GM23338 (cell line): ENCODE data around the gene NT5DC3.

Experiments used
- CREB1 ChIP-seq: fragments of 250-450 bp; sonication (Bioruptor Pico); IDR thresholded peaks from 2 replicates; pipeline ENCODE4 v1.5.0; 2020; ENCODE audit warnings: low read depth, mild to moderate bottlenecking, moderate library complexity
- EZH2 ChIP-seq: fragments of 200-600 bp; sonication (generic); IDR thresholded peaks from one replicate; pipeline ENCODE4 v1.8.0; 2017; ENCODE audit warnings: antibody characterized with exemption, mild to moderate bottlenecking, low read depth; ENCODE audit not compliant: unreplicated experiment
- EZH2phosphoT487 ChIP-seq: fragments of 200-600 bp; sonication (generic); IDR thresholded peaks from one replicate; pipeline ENCODE4 v1.8.1; 2018; ENCODE audit warnings: antibody characterized with exemption; ENCODE audit not compliant: unreplicated experiment
- JUNB ChIP-seq: IDR thresholded peaks from one replicate; pipeline ENCODE4 v1.6.1; 2016; ENCODE audit warnings: antibody characterized with exemption; ENCODE audit not compliant: unreplicated experiment
- NANOG ChIP-seq: IDR thresholded peaks from 2 replicates; pipeline ENCODE4 v1.6.1; 2016; ENCODE audit warnings: antibody characterized with exemption, borderline replicate concordance
- POLR2AphosphoS5 ChIP-seq: IDR thresholded peaks from 2 replicates; pipeline ENCODE4 v1.6.1; 2016; ENCODE audit warnings: antibody characterized with exemption, low read depth
- STAT1 ChIP-seq: IDR thresholded peaks from one replicate; pipeline ENCODE4 v1.6.1; 2016; ENCODE audit warnings: antibody characterized with exemption; ENCODE audit not compliant: unreplicated experiment
- TF ChIP-seq, protein P1 (sequence below), 2 experiments: fragments of 200-600 bp in 1 of 2; sonication (generic) in 1 of 2; conservative IDR thresholded peaks; 2 replicates each; pipeline versions ENCODE4 v1.5.1 to v1.6.1; 2016 to 2017; ENCODE audit warnings: antibody characterized with exemption in 2 of 2, low read depth in 2 of 2, mild to moderate bottlenecking in 2 of 2, moderate library complexity in 1 of 2
- TF ChIP-seq, protein P2 (sequence below): IDR thresholded peaks from one replicate; pipeline ENCODE4 v1.6.1; 2018; ENCODE audit warnings: antibody characterized with exemption; ENCODE audit not compliant: unreplicated experiment

DNA sequence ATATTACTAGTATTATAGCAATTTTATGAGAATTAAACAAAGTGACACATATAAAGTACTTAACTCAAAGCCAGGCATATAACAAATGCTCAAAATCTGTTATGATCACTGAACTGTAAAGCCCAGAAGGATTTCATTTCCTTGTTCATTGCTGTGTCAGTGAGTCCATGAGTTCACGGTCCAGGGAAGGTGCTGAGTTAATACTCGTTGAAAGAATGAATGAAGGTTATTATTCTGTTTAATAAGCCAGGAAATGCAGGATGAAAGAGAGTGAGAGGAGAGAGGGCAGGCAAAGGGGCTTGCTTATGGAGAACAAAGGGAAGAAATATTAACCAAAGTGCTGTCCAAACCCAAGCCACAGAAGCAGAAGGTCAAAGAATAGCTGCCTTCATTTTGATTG lies 40.2 kb upstream of the NT5DC3 start:
- TF ChIP-seq, protein P1, sequence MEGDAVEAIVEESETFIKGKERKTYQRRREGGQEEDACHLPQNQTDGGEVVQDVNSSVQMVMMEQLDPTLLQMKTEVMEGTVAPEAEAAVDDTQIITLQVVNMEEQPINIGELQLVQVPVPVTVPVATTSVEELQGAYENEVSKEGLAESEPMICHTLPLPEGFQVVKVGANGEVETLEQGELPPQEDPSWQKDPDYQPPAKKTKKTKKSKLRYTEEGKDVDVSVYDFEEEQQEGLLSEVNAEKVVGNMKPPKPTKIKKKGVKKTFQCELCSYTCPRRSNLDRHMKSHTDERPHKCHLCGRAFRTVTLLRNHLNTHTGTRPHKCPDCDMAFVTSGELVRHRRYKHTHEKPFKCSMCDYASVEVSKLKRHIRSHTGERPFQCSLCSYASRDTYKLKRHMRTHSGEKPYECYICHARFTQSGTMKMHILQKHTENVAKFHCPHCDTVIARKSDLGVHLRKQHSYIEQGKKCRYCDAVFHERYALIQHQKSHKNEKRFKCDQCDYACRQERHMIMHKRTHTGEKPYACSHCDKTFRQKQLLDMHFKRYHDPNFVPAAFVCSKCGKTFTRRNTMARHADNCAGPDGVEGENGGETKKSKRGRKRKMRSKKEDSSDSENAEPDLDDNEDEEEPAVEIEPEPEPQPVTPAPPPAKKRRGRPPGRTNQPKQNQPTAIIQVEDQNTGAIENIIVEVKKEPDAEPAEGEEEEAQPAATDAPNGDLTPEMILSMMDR (conservative IDR thresholded peaks at IDR 0.05; ENCODE audit: low read depth in 2 of 2), result no peak
- TF ChIP-seq CREB1 (no peak), EZH2phosphoT487 (no peak), EZH2 (no peak), STAT1 (no peak), POLR2AphosphoS5 (no peak), NANOG (no peak), JUNB (no peak)
- TF ChIP-seq, protein P2, sequence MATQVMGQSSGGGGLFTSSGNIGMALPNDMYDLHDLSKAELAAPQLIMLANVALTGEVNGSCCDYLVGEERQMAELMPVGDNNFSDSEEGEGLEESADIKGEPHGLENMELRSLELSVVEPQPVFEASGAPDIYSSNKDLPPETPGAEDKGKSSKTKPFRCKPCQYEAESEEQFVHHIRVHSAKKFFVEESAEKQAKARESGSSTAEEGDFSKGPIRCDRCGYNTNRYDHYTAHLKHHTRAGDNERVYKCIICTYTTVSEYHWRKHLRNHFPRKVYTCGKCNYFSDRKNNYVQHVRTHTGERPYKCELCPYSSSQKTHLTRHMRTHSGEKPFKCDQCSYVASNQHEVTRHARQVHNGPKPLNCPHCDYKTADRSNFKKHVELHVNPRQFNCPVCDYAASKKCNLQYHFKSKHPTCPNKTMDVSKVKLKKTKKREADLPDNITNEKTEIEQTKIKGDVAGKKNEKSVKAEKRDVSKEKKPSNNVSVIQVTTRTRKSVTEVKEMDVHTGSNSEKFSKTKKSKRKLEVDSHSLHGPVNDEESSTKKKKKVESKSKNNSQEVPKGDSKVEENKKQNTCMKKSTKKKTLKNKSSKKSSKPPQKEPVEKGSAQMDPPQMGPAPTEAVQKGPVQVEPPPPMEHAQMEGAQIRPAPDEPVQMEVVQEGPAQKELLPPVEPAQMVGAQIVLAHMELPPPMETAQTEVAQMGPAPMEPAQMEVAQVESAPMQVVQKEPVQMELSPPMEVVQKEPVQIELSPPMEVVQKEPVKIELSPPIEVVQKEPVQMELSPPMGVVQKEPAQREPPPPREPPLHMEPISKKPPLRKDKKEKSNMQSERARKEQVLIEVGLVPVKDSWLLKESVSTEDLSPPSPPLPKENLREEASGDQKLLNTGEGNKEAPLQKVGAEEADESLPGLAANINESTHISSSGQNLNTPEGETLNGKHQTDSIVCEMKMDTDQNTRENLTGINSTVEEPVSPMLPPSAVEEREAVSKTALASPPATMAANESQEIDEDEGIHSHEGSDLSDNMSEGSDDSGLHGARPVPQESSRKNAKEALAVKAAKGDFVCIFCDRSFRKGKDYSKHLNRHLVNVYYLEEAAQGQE, result no peak
